Stimulated activated CD4-positive, alpha-beta T cell treated with anti-CD3 and anti-CD28 coated beads, Interleukin-2, amount 100 ng/mL, for 4 hours (primary cell): ENCODE measurements around the gene ACSM6.
A peak's percentile ranks its signal among the peaks of the same experiment; 100 is the strongest.
"Not testable (repeated sequence)": the region's sequence is repeated elsewhere in the genome, so short reads cannot be mapped to it uniquely, and the experiment has no call there.

Source experiments
- DNase-seq: peaks from one replicate; pipeline ENCODE4 v3.0.0-alpha.2; 2020; ENCODE audit warnings: low read depth

Gene ACSM6

DNA sequence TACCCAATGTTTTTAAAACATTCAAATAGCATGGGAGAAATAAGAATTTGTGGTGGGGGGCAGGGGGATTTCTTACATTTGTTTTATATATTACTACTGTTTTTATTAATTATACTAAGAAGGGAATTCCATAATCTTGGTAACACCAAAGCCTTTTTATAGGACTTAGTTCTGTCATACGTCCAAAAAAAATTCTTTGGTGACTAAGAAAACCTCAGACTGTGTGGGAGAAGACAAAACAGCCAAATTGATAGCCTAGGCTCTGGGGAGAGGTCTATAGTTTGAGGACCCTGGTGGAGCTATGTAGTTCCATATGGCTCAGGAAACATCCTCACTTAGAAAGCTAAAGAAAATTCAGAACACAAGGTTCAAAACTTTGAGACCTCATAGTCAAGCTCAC is 23.4 kb downstream of the ACSM6 start:
- no peak for DNase-seq

DNA sequence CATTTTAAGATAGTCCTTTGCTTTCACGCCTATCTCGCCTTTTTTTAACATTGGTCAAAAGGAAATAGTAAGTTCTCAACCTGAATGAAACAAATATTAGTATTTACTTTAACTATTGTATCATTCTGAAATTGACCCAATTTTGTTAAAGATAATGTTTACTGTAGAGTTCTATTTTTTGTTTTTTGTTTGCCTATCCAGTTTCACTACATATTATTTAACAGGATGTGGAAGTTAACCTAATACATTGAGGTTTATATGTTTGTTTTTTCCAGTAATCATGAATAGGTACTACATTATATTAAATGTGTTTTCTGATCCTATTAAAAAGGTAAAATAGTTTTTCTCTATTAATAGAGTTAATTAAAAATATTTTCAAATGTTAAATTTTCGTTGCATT is 26.5 kb downstream of the ACSM6 start:
- DNase-seq, result no peak

DNA sequence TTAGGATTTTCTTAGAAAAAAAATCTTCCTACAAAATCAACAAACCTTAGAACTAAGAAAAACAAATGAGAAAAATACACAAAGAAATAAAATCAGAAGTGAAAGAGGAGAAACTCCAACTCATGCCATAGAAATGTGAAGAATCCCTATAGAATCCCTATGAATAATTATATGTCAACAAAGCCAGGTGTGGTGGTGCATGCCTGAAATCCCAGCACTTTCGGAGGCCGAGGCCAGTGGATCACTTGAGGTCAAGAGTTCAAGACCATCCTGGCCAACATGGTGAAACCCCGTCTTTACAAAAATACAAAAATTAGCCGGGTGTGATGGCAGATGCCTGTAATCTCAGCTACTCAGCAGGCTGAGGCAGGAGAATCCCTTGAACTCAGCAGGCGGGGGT is 27.1 kb downstream of the ACSM6 start:
- DNase-seq, result no peak

DNA sequence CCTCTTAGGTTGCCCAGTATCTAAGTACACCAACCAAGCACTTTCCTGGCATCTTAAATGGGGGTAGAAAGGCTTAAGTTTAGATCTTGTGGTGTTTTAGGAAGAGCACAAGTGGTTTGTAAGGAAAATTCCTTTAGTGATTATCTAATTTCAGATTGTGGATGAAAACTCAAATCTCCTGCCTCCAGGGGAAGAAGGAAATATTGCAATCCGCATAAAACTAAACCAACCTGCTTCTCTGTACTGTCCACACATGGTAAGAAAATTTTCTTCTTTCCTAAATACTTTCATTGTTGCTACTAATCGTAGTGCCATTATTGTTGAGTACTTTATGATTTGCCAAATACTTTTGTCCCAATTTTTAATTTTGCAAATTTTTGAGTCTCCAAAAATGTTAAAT is 31.1 kb downstream of the ACSM6 start:
- no peak for DNase-seq

DNA sequence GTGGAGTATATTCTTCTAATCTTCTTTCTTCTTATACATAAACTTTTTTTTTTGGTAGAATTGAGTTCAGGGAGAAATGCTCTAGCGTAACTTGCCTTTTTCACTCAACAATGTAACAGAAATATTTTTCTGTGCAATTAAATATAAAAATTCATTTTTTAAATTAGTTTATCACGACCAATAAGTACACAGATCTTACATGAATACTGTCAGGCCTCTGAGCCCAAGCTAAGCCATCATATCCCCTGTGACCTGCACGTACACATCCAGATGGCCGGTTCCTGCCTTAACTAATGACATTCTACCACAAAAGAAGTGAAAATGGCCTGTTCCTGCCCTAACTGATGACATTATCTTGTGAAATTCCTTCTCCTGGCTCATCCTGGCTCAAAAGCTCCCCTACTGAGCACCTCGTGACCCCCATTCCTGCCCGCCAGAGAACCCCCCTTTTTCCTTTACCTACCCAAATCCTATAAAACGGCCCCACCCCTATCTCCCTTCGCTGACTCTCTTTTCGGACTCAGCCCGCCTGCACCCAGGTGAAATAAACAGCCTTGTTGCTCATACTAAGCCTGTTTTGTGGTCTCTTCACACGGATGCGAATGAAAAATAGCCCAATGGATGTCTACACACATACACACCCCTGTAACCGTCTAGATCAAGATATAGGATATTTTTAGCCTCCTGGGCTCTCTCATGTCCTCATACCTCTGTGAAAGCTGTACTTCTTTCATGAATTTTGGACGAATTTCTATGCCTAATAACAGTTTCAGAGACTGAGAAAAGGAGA is 35.1 kb downstream of the ACSM6 start:
- DNase-seq, result not testable (repeated sequence)

DNA sequence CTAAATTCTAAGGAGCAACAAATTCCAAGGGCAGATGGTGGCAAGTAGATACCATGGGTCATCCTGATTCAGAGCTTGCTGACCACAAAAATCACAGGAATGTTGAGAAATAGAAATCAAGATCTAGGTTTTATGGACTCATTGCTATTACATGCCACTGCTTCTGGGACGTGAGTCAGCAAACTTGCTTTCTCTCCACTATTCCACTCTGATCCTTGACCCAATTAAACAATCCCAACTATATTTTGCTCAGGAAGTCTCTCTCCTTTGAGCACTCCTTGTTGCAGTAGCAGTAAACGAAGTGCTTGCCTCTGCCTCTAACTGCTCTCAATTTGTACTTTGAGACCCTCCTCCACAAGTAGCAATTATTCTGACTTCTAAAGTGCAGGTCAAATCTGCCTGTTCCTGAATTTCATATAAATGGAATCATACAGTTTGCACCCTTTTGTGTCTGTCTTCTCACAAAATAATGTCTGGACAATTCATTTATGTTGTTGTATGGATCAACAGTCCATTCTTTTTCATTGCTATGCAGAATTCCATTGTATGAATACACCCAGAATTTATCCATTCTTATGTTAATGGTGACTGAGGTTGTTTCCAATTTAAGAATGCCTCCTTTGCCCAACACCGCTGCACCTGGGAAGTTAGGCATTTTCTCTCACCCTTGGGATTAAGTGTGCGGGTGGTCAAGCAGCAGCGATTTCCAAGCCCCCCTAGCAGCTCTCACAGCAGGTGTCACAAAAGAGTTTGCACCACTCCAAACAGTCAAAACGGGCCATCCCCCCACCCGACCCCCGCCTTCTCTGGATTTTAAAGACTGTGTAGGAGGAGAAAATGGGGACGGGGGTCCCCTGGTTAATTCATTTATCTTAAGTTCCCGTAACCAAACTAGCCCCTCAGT is 35.9 kb downstream of the ACSM6 start:
- DNase-seq, result no peak

DNA sequence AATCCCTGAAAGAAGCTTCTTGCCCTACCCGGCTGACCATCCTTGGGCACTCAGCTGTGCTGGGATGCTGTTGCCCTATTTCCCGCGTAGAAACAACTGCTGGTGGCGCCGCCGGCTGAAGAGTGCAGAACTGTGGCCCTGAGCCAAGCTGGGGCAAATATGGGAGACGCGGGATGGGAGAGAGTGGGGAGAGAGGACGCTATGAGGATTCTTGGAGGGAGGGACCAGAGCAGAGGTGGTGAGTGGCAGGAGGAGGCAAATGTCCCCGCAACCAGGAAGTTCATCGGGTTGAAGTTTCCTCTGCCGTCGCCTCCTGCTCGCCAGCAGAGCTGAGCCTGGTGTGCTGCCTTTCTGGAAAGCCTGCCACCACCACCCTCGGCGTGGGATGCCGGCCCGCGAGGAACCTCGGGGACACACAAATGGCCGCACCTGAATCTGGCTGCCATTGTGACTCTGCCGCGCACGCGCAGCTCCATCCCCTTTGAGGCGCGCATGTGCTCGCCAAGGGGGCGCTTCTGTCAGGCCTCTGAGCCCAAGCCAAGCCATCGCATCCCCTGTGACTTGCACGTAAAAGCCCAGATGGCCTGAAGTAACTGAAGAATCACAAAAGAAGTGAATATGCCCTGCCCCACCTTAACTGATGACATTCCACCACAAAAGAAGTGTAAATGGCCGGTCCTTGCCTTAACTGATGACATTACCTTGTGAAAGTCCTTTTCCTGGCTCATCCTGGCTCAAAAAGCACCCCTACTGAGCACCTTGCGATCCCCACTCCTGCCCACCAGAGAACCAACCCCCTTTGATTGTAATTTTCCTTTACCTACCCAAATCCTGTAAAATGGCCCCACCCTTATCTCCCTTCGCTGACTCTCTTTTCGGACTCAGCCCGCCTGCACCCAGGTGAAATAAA is 36.9 kb downstream of the ACSM6 start:
- DNase-seq, result peak; percentile 34

DNA sequence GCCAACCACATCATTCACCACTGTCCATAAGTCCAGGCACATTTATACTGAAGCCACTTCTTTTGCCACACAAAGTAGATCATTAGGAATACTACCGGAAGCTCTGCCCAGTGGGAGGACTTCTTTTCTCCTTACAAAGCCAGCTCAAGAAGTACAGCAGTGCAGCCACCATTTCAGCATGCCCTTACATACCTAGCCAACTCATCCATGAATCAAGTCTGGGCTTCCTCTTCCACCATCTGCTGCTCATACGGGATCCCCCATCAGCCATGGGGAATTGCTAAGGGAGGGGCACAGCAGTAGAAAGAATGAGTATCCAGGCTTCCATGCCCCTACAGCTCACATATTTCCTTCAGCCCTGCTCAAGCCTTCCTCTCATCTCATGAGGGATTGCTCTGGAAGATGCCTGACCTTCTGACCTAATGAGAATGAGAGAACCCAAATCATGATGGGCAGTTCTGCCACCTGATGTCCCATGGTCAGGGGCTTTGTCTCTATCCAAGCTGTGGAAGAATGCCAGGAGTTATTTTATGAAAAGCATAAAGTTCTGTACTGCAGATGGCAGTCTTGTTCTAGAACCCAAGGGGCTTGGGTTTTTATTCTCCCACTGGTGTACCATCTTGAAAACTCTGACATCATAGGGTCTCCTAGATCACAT is 39.5 kb downstream of the ACSM6 start:
- DNase-seq, result no peak

DNA sequence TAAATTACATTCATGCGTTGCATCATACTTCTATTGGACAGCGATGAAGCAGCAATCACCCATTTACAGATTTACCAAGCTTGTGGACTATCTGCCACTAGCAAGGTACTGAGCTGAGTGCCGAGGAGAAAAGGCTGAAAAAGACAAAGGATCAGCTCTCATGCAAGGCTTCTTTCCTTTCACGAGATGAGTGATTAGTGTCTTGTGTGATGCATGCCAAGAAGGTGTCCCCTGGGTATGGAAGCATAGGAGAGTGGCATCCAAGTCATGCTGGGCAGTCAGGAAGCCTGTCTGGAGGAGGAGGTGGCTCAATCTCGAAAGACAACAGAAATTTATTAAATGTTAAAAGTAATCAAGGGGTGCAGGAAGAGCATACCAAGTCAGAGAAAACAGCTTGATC is 40.9 kb downstream of the ACSM6 start:
- no peak for DNase-seq

DNA sequence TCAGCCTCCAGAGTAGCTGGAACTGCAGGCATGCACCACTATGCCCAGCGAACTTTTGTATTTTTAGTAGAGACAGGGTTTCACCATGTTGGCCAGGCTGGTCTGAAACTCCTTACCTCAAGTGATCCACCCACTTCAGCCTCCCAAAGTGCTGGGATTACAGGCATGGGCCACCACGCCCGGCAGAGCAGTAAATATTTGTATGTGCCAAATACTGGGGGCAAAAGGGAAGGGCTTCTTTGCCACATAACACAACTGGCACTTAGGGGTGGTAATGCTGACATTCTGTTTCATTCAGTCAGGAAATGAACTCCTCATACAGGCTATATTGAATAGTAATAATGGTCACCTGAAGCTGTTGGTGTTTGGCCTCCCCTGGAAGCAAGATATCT is 41.6 kb downstream of the ACSM6 start:
- no peak for DNase-seq

DNA sequence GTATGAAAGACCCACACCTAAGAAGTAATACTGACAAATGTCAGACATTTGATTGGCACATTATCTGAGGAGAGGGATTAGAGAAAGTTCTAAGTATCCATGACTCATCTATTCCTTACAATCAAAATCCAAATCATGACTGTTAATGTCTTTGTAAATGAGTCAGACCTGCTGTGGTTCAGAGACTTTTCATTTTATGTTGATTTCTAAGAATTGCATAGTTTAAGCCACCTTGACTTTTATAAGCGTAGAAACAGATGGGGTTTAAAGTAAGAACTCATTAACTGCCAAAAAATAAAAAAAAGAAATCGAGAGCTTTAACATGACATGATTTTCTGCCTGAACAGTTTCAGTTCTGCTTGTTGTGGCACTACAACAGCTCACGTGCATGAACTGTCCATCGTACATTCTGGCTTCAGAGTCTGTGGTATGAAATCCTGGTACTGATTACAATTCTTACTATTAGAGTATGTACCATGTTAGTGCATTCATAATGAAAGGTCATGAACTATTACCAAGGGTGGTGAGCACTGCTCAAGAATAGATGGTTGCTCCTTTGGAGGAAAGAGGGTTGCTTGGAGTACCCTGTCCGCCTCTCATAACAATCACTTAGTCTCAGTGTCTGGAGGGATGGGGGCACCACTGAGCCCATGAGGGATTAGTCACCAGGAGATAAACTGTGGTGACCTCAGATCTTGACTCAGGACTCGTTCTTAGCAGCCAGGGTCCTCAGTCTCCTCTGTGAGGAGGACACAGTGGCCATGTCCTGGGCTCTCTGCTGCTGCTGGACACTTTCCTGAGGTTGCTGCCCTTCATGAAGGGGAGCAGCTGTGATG is 42.2 kb downstream of the ACSM6 start:
- no peak for DNase-seq

DNA sequence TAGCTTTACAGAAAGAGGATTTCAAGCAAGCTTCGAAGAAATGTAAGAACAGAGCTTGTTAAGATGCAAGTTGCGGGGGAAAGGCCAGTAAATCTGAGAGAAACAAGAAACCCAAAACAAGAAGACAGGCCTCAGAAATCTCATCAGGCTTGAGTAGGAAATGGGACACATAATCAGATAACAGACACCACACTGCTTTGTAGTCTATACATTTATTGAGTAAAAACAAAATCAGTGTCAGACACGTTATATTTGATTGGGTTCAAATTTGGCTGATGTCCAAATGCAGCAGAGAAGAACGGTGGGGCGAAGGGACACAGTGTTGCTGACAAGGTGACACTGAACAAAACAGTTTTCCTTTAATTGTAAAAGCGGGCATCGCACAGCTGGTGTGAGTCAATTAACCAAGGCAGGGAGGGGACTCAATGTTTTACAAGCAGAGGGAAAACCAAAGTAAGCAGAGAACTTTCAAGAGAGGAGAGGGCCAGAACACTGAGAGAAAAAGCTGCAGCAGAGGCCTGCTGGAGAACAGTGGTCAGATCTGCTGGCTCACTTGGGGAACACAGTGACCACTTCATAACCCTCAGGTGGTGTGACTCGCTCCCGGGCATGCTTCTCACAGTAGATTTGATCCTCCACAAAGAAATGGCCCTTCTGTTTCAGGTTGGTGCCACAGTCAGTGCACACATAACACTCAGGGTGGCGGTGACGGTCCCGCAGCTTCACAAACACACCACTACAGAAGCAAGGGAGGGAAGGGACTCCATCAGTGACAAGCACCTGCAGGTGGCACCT is 43.5 kb downstream of the ACSM6 start:
- DNase-seq, result no peak

DNA sequence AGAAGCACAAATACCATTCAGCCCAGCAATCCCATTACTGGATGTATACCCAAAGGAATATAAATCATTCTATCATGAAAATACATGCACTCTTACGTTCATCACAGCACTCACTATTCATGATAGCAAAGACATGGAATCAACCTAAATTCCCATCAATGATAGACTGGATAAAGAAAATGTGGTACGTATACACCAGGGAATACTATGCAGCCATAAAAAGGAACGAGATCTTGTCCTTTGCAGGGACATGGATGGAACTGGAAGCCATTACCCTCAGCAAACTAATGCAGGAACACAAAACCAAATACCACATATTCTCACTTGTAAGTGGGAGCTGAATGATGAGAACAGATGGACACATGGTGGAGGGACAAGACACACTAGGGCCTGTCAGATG is 46.1 kb downstream of the ACSM6 start:
- not testable (repeated sequence) for DNase-seq

DNA sequence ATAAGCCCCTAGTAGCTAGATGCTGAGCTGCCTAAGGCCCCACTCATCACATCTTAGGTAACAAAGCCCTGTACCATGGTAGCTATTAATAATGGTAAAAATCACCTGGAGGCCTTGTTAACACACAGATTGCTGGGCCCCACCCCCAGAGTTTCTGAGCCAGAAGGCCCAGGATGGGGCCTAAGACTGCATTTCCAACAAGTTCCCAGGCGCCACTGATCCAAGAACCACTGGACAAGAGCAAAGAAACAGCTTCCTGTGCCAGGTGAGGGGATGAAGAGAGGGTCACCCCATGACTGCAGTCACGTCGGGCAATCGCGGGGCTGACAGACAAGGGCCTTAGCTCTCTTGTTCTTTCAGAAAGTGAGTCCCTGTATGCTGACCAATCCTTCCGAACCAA is 46.8 kb downstream of the ACSM6 start:
- no peak for DNase-seq

DNA sequence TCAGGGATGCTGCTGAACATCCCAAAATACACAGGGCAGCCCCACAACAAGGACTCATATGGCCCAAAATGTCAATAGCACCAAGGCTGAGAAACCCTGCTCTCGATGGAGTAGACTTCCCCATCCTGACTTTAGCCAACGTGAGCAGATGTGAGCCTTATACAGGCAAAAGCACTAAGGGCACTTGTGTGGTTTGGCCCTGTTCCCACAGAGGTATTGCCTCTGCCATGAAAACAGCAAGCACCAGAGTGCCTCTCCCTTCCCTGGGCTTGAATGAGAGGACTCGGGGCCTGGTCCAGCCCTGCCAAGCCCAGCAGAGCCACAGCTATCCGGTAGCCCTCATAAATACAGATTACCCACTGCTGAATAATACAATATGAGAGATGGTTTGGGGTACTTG is 47.5 kb downstream of the ACSM6 start:
- DNase-seq, result no peak

DNA sequence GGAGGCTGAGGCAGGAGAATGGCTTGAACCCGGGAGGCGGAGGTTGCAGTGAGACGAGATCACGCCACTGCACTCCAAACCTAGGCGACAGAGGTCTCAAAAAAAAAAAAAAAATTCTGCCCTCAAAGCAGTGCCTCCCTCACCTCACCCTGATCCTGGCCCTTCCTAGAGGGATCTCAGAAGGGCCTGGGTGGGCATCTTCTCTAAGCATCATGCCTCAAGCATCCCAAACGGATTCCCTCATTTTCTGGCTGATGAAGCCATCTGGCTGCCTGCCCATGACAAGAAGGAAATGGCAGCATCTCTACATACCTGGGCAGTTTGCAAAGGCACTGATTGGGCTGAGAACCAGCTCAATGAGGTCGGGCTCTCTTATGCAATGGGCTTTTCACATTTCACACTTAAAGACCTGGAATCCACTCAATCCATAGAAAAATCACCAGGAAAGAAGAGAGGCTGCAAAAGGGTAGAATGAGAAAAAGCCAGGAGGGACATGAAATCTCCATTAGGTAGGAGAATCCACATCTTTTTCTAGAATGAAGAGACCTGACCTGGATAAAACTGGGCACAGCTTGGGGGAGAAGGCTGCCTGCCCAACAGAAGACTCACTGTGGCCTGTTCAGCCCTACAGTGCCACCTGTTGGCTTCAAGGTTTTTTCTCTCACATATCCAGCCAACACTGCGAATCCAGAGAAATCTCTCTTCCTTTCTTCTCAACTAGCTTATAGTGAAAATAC is 48.7 kb downstream of the ACSM6 start:
- no peak for DNase-seq

DNA sequence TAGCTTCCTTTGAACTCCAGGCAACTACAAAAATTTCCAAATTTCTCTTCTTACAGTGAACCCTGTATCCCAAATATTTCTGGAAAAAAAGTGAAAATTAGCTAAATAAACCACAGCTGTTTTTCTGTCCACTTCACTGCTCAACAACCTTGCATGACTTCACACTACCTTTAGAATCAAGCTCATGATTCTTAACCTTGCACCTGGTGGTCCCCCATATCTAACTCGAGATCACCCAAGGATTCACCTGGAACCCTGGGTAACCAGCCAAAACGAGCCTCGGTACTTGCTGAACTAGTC is 49.2 kb downstream of the ACSM6 start:
- no peak for DNase-seq

DNA sequence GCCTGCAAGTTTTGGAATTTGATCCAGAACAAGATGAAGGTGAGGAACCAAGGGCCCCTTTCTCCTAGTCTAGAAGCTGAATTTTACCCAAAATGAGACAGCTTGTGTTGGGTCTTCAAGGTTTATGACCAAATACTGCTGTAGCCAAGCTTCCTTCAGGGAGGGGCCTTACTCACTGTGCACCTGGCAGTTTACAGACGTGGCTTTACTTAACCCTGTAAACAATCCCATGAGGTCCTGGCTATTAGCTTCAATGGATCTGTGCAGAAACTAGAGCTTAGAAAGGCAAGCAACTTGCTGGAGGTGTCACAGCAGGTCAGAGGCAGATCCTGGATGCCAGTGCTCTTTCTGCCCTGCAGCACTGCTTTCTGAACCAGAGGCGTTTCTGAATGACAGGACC is 50.1 kb downstream of the ACSM6 start:
- no peak for DNase-seq

DNA sequence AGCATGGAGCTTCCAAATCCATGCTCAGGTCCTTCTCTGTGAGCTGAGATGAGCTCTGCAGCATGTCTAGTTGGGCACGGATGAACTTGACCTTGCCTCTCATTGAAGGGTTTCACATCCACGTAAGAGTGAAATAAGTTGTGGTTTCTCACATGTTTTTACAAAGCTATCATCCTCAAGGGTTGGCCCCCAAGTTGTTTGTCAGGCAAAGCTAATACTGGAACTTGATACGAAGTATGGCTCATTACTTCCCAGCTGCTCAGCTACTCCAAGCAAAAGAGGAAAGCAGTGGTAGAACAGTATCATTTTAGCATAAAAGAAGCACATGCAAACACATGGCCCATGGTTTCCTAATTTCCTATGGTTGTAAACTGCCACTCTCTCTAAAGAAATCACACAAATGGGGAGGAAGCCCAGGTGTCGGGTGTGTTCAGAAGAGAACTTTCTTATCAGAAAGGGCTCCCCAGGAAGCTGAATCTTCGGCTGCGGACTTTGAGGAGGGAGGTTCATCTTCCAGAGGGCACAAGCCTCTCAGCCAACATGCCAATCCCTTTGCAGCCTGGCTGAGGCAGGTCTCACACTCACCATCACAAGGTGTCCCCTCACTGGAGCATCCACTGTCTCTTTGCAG is 51.5 kb downstream of the ACSM6 start:
- no peak for DNase-seq
